Activated naive CD8-positive, alpha-beta T cell treated with anti-CD3 and anti-CD28 coated beads, Interleukin-2, amount 50 U/mL, for 24 hours (primary cell): ENCODE results near the gene EIF2B4.
"Not testable (repeated sequence)": the region's sequence is repeated elsewhere in the genome, so short reads cannot be mapped to it uniquely, and the experiment has no call there.

Source experiments
- ATAC-seq: fragments of 150-1000 bp; cut with Tn5 transposase; one replicate; pipeline ENCODE4 v1.10.0; 2021
- DNase-seq: peaks from one replicate; pipeline ENCODE4 v3.0.0; 2021
- H3K27ac Mint-ChIP-seq: one replicate; pipeline ENCODE4 v1.8.0; 2021; ENCODE audit warnings: mild to moderate bottlenecking, mixed read lengths
- H3K27me3 Mint-ChIP-seq: one replicate; pipeline ENCODE4 v1.8.0; 2021; ENCODE audit warnings: mixed read lengths
- H3K36me3 Mint-ChIP-seq: one replicate; pipeline ENCODE4 v1.8.0; 2021; ENCODE audit warnings: low read depth, mixed read lengths
- H3K4me1 Mint-ChIP-seq: one replicate; pipeline ENCODE4 v1.8.0; 2021; ENCODE audit warnings: mixed read lengths
- H3K4me3 Mint-ChIP-seq: one replicate; pipeline ENCODE4 v1.8.0; 2021; ENCODE audit warnings: mild to moderate bottlenecking, moderate library complexity, mixed read lengths
- H3K9me3 Mint-ChIP-seq: one replicate; pipeline ENCODE4 v1.8.0; 2021; ENCODE audit warnings: mixed read lengths

Gene EIF2B4

GRCh38 chr2:27324720-27325119 lies 45.4 kb downstream of the EIF2B4 start:
- ATAC-seq (no peak), DNase-seq (no peak)
- H3K4me3 Mint-ChIP-seq: no peak overlapping the region
- H3K27me3 Mint-ChIP-seq: no peaks in the 10 kb centered on the region
- H3K36me3 Mint-ChIP-seq: peaks cover 24% of the 10 kb centered on the region
- peaks cover 19% of the 10 kb centered on the region for H3K4me1 Mint-ChIP-seq
- H3K27ac Mint-ChIP-seq: peak overlapping the region; percentile 1
- H3K9me3 Mint-ChIP-seq: no peaks in the 10 kb centered on the region

GRCh38 chr2:27323596-27324285 lies 46.4 kb downstream of the EIF2B4 start:
- Mint-ChIP-seq H3K4me1 (peaks cover 19% of the 10 kb centered on the region), H3K36me3 (peaks cover 24% of the 10 kb centered on the region), H3K4me3 (peak overlapping the region; percentile 99)

GRCh38 chr2:27322766-27323595 lies 47.2 kb downstream of the EIF2B4 start, which contains the start of gene MPV17:
Gene MPV17 (minus strand): TSS chr2:27323097. CDS start chr2:27322517, 580 bp downstream.
- Mint-ChIP-seq H3K36me3 (peaks cover 17% of the 10 kb centered on the region), H3K4me1 (peaks cover 19% of the 10 kb centered on the region), H3K4me3 (peak within 1 kb of the TSS; percentile 99), H3K27ac (peak within 1 kb of the TSS; percentile 99), H3K27me3 (no peaks in the 10 kb centered on the region), H3K9me3 (no peaks in the 10 kb centered on the region)
- peak; percentile 97 for ATAC-seq
- DNase-seq: peak; percentile 91

More at GRCh38 chr2:27323596-27324285, 46.4 kb downstream of the EIF2B4 start:
- H3K9me3 Mint-ChIP-seq: no peaks in the 10 kb centered on the region
- no peaks in the 10 kb centered on the region for H3K27me3 Mint-ChIP-seq
- peak overlapping the region; percentile 99 for H3K27ac Mint-ChIP-seq
- no peak for ATAC-seq
- no peak for DNase-seq

GRCh38 chr2:27322301-27322765 lies 47.8 kb downstream of the EIF2B4 start:
- no peaks in the 10 kb centered on the region for H3K9me3 Mint-ChIP-seq
- ATAC-seq (peak; percentile 21), DNase-seq (peak; percentile 12)
- H3K27me3 Mint-ChIP-seq: no peaks in the 10 kb centered on the region
- H3K4me1 Mint-ChIP-seq: peaks cover 19% of the 10 kb centered on the region
- peak overlapping the region; percentile 99 for H3K27ac Mint-ChIP-seq
- H3K4me3 Mint-ChIP-seq: peak overlapping the region; percentile 99
- H3K36me3 Mint-ChIP-seq: peaks cover 16% of the 10 kb centered on the region

GRCh38 chr2:27320958-27321543 lies 49.1 kb downstream of the EIF2B4 start:
- Mint-ChIP-seq H3K27ac (no peak overlapping the region), H3K27me3 (no peaks in the 10 kb centered on the region), H3K4me3 (peak overlapping the region; percentile 99), H3K36me3 (peaks cover 7% of the 10 kb centered on the region), H3K9me3 (no peaks in the 10 kb centered on the region), H3K4me1 (peaks cover 19% of the 10 kb centered on the region)
- no peak for DNase-seq
- no peak for ATAC-seq

GRCh38 chr2:27319839-27320238 lies 50.3 kb downstream of the EIF2B4 start:
- not testable (repeated sequence) for H3K36me3 Mint-ChIP-seq, H3K9me3 Mint-ChIP-seq, H3K4me3 Mint-ChIP-seq, H3K27me3 Mint-ChIP-seq, H3K27ac Mint-ChIP-seq, DNase-seq, ATAC-seq
- H3K4me1 Mint-ChIP-seq: peaks cover 19% of the 10 kb centered on the region

- Mint-ChIP-seq H3K4me3 (no peak overlapping the region), H3K27ac (no peak overlapping the region), H3K27me3 (no peaks in the 10 kb centered on the region)
Measured at GRCh38 chr2:27316655-27317412, 53.3 kb downstream of the EIF2B4 start.

GRCh38 chr2:27315122-27315521 lies 55.0 kb downstream of the EIF2B4 start:
- Mint-ChIP-seq H3K27ac (no peak overlapping the region), H3K4me3 (no peak overlapping the region), H3K27me3 (no peaks in the 10 kb centered on the region), H3K9me3 (no peaks in the 10 kb centered on the region), H3K36me3 (peaks cover 7% of the 10 kb centered on the region), H3K4me1 (no peaks in the 10 kb centered on the region)
- DNase-seq (no peak), ATAC-seq (no peak)

More at GRCh38 chr2:27316655-27317412, 53.3 kb downstream of the EIF2B4 start:
- no peak for ATAC-seq
- no peak for DNase-seq
- Mint-ChIP-seq H3K36me3 (peaks cover 5% of the 10 kb centered on the region), H3K9me3 (no peaks in the 10 kb centered on the region), H3K4me1 (peaks cover 6% of the 10 kb centered on the region)

- H3K4me1 Mint-ChIP-seq: no peaks in the 10 kb centered on the region
- H3K27me3 Mint-ChIP-seq: no peaks in the 10 kb centered on the region
- no peak overlapping the region for H3K4me3 Mint-ChIP-seq
- DNase-seq (no peak), ATAC-seq (no peak)
- H3K9me3 Mint-ChIP-seq: no peaks in the 10 kb centered on the region
- peaks cover 11% of the 10 kb centered on the region for H3K36me3 Mint-ChIP-seq
- no peak overlapping the region for H3K27ac Mint-ChIP-seq
Measured at GRCh38 chr2:27314709-27315108, 55.4 kb downstream of the EIF2B4 start.
